Hippocampal formation (tissue), 2 donors: ENCODE results near the gene YY2.
A peak's percentile ranks its signal among the peaks of the same experiment; 100 is the strongest.
"Not testable (repeated sequence)": the region's sequence is repeated elsewhere in the genome, so short reads cannot be mapped to it uniquely, and the experiment has no call there.

ENCODE experiments used
- DNase-seq, 2 donors: peaks; one replicate each; lab custom pipeline; 2025; lab: John Stamatoyannopoulos, UW

YY2 gene

DNA sequence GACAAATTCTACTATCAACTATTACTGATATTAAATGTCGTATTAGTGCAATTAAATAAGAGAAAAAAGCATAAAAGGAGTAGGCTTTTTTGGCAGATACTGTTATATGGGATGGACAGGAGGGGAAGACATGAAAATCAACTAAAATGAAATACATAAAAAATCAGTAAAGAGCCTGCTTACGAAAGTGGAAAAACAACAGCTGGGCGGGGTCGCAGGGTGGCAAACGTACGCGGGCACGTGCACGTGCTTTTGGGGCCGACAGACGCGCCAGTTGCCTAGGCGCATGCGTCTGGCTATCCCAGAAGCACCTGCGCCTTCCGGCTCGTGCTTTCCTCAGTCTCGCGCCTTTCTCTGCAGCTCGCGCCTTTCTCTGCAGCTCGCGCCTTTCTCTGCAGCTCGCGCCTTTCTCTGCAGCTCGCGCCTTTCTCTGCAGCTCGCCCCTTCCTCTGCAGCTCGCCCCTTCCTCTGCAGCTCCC lies at the start of gene YY2:
YY2 (plus strand) TSS at position 51 of the 479 bp plus-strand sequence. CDS start 498 bp downstream, outside the sequence.
- DNase-seq: no peak

DNA sequence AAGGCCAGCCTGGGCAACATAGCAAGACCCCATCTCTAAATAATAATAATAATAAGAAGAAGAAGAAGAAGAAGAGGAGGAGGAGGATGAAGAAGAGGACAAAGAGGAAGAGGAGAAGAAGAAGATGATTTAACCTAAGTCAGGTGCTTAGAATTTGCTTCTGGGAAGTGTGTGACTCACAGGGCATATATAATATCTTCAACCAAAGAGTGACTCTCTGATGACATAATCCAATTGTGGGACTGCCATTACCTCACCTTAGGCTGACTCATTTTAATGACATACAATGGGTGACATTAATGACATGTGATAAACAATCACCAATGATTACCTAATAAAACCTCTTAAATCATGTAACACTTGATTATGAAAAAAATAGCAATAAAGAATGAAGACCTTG lies 49.1 kb upstream of the YY2 start:
- no peak for DNase-seq

- no peak for DNase-seq
These were observed 44.0 kb upstream of the YY2 start for GRCh38 chrX:21811832-21812231.

- DNase-seq: no peak
These were observed 43.2 kb upstream of the YY2 start for GRCh38 chrX:21812628-21813027.

DNA sequence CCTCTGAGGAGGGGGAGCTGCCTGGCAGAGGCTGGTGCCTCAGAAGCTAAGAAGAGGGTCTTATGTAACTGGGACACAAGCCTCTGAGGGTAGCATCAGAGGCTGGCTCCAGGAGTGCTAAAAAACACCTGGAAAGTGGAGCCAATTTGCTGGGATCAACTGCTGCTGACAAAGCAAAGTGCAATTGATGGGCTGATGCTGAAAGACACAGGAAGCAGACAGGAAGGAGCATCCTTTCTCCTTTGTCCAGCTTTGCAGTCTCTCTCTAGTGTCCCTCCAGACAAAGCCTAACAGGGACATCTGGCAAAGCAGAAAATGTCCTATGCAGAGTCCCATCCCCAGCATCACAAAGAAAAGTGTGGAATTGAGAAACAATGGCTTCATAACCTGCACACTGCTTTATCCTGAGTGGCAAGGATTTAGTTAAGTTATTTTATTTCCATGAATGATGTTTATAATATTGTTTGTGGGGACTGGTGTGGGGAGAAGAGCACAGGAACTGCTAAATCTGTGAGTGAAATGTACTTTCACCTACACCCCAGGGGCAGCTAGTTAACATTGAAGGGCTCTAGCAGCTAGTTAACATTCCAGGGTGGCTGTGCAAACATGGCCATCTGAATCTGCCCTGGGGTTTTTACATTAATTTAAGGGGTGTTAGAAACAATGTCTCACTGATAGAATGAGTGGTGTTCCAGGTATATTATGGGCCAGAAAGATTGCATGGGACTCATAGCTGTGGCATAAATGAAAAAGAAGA lies 42.0 kb upstream of the YY2 start:
- no peak for DNase-seq

- no peak for DNase-seq
These were observed 39.7 kb upstream of the YY2 start for GRCh38 chrX:21816136-21816535.

DNA sequence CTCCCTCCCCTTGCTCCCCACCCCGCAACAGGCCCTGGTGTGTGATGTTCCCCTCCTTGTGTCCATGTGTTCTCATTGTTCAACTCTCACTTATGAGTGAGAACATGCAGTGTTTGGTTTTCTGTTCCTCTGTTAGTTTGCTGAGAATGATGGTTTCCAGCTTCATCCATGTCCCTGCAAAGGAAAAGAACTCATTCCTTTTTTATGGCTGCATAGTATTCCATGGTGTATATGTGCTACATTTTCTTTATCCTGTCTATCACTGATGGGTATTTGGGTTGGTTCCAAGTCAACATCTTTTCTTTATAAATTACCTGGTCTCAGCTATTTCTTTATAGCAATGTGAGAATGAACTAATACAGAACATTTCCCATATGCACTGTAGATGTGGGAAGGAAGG lies 35.6 kb upstream of the YY2 start:
- not testable (repeated sequence) for DNase-seq

- DNase-seq: no peak
These were observed 33.9 kb upstream of the YY2 start for GRCh38 chrX:21821875-21822274.

- no peak for DNase-seq
These were observed 24.3 kb upstream of the YY2 start for GRCh38 chrX:21831496-21831895.

DNA sequence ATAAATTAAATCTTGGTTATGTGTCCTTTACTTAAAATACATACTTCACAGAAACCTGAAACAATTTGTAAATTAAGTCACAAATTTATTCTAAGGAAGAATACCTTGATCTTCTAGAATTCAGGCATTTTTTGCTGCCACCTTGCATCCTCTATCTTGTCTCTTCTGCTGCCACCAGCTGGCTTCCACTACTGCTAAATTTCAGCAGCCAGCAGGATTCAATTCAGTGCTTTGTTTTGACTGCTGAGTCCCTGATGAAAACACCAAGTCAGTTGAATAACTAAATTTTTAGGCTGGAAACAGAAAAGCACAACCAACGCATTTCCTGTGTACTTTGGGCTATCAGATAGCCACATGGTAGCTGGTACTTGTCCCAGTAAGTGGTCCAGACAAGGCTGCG lies 18.7 kb upstream of the YY2 start:
- no peak for DNase-seq

DNA sequence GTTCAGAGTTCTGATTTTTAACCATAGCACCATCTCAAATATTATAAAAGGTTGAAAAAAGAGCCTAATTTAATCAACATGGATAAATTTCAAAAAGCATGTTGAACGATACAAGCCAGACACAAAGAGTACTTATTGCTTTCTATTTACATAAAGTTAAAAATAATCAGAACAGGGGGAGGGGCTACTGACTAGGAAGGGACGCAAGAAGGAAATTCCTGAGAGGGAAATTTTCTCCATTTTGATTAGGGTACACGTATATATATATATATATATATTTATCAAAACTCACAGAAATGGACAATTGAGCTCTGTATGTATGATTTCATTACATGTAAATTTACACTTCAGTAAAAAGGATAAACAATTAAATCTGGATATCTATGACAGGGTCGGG lies 16.9 kb upstream of the YY2 start:
- no peak for DNase-seq

DNA sequence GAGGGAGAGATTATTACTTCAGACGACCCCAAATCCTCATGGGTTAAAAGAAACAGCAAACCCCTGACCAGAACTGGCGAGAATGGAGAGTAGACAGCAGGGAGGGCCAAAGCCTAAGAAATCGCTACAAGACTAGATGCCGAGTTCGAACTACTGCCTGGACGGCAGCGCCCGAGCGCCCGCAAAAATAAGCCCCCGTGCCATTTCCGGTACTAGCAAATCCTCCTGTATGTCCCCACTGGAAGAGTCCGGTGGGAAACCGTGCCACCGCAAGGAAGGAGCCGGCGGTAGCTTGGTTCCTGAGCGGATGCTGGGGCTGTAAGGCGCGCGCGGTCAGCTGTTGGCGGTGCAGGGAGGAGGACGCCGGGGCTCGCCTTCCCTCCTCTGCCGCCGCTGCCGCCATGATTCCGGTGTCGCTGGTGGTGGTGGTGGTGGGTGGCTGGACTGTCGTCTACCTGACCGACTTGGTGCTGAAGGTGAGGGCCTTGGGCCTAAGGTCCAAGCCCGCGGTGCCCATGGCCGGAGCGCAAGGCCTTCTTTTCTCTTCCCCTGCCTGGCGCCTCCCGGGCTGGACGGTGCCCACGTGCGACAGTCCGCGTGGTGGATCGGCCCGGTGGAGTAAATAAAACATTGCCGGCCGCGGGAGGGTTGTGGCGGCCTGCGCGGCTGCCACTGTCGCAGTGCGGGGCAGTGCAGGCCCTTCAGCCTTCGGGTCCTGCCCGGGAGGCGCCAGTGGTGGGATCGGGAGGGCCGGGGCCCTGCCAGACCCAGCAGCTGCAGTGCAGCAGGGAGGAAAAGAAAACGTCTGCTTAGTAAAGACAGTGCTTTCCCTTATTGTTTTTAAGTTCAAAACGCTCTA lies 16.2 kb upstream of the YY2 start, which contains the start of gene MBTPS2:
MBTPS2 (plus strand) TSS at position 284 of the 859 bp plus-strand sequence; CDS start at position 402, 118 bp downstream.
- DNase-seq: peak; percentile 37 to 74

- DNase-seq: no peak
These were observed 15.6 kb upstream of the YY2 start for GRCh38 chrX:21840193-21840545.

GRCh38 chrX:21843179-21843578 lies 12.6 kb upstream of the YY2 start:
- DNase-seq: no peak

DNA sequence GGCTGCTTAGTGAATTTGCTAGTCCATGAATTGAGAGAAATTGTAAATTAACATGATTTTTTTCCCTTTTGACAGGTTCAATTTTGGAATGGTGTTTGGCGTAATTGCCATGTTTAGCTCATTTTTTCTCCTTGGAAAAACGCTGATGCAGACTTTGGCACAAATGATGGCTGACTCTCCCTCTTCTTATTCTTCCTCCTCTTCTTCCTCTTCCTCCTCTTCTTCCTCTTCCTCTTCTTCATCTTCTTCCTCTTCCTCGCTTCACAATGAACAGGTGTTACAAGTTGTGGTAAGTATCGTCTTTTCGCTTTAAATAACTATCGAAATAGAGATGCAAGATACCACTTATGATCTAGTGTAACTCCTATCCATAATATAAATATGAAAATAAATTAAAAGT lies 10.7 kb upstream of the YY2 start:
- no peak for DNase-seq

GRCh38 chrX:21847342-21847741 lies 8.4 kb upstream of the YY2 start:
- no peak for DNase-seq

GRCh38 chrX:21853578-21853977 lies 2.2 kb upstream of the YY2 start:
- no peak for DNase-seq

GRCh38 chrX:21856504-21856903 lies 717 bp downstream of the YY2 start:
- no peak for DNase-seq

- DNase-seq: no peak
These were observed 7.5 kb downstream of the YY2 start for GRCh38 chrX:21863241-21863640.

GRCh38 chrX:21865436-21865835 lies 9.6 kb downstream of the YY2 start:
- no peak for DNase-seq

DNA sequence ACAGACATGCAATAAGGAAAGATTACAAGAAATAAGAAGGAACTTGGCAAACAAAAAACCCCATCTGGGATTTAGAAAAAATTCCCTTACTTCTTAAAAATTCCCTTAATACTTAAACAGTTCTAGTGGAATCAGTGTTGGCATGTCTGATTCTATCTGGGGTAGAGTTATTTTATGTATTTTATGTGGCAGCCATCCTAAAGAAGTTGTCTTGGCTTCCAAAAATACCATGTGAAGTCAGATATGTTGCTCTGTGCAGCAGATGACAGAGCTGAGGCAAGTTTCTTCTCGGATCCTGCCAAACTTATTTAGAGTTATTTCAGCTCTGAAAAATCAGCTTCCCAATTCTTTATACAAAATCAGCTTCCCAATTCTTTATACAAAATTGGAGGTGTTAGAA lies 14.7 kb downstream of the YY2 start:
- DNase-seq: no peak

GRCh38 chrX:21873063-21873775 lies 17.4 kb downstream of the YY2 start:
- DNase-seq: no peak
